COLO668 (cell line): ENCODE measurements around the gene TRIO.

Source experiments
- DNase-seq: peaks from one replicate; lab custom pipeline; 2025; ENCODE audit not compliant: unreplicated experiment; lab: John Stamatoyannopoulos, UW

The TRIO gene

GRCh38 chr5:14261856-14262611 is 118.9 kb downstream of the TRIO start:
- no peak for DNase-seq

- DNase-seq = no peak
These were observed 120.0 kb downstream of the TRIO start for GRCh38 chr5:14263113-14263512.

GRCh38 chr5:14263699-14264098 is 120.6 kb downstream of the TRIO start:
- peak; percentile 60 for DNase-seq

GRCh38 chr5:14264605-14265316 is 121.6 kb downstream of the TRIO start:
- DNase-seq = peak; percentile 98

GRCh38 chr5:14265570-14265969 is 122.4 kb downstream of the TRIO start:
- DNase-seq = no peak

GRCh38 chr5:14266171-14266570 is 123.0 kb downstream of the TRIO start:
- DNase-seq = no peak

GRCh38 chr5:14266686-14267085 is 123.5 kb downstream of the TRIO start:
- no peak for DNase-seq

GRCh38 chr5:14267166-14267838 is 124.2 kb downstream of the TRIO start:
- no peak for DNase-seq

- DNase-seq = no peak
These were observed 125.0 kb downstream of the TRIO start for GRCh38 chr5:14267991-14268708.

- DNase-seq = no peak
These were observed 125.6 kb downstream of the TRIO start for GRCh38 chr5:14268738-14269137.

GRCh38 chr5:14269395-14269794 is 126.3 kb downstream of the TRIO start:
- DNase-seq = peak; percentile 64

GRCh38 chr5:14270209-14270702 is 127.1 kb downstream of the TRIO start:
- peak; percentile 34 for DNase-seq

- no peak for DNase-seq
These were observed 129.5 kb downstream of the TRIO start for GRCh38 chr5:14272548-14273205.

GRCh38 chr5:14273207-14273767 is 130.1 kb downstream of the TRIO start:
- no peak for DNase-seq

GRCh38 chr5:14276380-14276779 is 133.2 kb downstream of the TRIO start:
- DNase-seq = no peak

- DNase-seq = no peak
These were observed 134.5 kb downstream of the TRIO start for GRCh38 chr5:14277385-14278320.

GRCh38 chr5:14280294-14280854 is 137.2 kb downstream of the TRIO start:
- DNase-seq = no peak

- DNase-seq = no peak
These were observed 138.6 kb downstream of the TRIO start for GRCh38 chr5:14281746-14282181.

- no peak for DNase-seq
These were observed 140.0 kb downstream of the TRIO start for GRCh38 chr5:14283139-14283538.
